ENCODE measurements around the gene COX20.

Gene COX20

DNA sequence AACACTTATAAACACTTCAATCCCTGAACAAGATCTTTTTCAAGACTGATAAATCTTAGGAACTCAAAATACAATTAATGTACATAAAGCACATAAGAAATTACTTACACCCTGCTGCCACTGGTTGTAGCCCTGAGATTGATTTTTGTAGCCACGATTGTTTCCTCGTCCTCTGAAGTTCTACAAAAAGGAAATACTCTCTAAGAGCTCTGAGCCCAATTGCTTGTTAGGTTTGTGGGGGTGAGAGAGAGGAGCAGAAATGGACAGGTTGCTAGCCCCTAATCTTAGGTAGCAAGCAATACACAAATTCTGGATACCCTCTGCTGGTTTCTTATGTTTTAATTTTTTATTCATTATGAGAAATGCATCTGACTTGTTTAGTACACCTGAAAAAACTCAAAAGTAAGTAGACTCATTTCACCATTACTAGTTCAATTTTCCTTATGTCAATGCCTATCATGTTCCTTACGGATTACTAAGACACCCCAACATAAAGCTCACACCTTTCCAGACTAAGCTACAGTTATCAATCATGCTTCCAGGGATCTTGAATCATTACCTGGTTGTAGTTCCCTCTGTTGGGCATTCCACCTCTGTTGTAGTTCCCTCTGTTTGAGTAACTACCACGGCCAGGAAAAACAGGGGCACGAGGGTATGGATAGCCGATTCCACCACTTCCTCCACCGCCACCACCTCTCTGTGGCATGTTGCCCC, 19.6 kb downstream of the COX20 start:
- peaks cover 98% of the 10 kb centered on the region for H3F3A ChIP-seq (ENCODE audit: control insufficient read depth, insufficient read depth)
- H3K36me3 ChIP-seq (ENCODE audit: control insufficient read depth, low read length) = peaks cover 100% of the 10 kb centered on the region
- H3K4me3 ChIP-seq (ENCODE audit: low read length) = no peak overlapping the region

GRCh38 chr1:244857761-244858160, 22.3 kb downstream of the COX20 start:
- H3K27me3 ChIP-seq (ENCODE audit: control insufficient read depth, low read length) = peaks cover 4% of the 10 kb centered on the region; the same call in 1 of the 2 replicates
- H4K20me1 ChIP-seq (ENCODE audit: control insufficient read depth, insufficient read depth, low read depth, low read length) = peaks cover 75% of the 10 kb centered on the region
- H3K36me3 ChIP-seq (ENCODE audit: control insufficient read depth, low read length) = peaks cover 100% of the 10 kb centered on the region
- TF ChIP-seq, protein P1, sequence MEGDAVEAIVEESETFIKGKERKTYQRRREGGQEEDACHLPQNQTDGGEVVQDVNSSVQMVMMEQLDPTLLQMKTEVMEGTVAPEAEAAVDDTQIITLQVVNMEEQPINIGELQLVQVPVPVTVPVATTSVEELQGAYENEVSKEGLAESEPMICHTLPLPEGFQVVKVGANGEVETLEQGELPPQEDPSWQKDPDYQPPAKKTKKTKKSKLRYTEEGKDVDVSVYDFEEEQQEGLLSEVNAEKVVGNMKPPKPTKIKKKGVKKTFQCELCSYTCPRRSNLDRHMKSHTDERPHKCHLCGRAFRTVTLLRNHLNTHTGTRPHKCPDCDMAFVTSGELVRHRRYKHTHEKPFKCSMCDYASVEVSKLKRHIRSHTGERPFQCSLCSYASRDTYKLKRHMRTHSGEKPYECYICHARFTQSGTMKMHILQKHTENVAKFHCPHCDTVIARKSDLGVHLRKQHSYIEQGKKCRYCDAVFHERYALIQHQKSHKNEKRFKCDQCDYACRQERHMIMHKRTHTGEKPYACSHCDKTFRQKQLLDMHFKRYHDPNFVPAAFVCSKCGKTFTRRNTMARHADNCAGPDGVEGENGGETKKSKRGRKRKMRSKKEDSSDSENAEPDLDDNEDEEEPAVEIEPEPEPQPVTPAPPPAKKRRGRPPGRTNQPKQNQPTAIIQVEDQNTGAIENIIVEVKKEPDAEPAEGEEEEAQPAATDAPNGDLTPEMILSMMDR (IDR thresholded peaks at IDR 0.05; ENCODE audit: low read depth, low read length, poor library complexity, severe bottlenecking) = no peak
- TF ChIP-seq EZH2phosphoT487 (IDR thresholded peaks at IDR 0.05; ENCODE audit: borderline replicate concordance, low read length) = no peak
- H3K9me3 ChIP-seq (ENCODE audit: control insufficient read depth, insufficient read depth, low read length) = no peaks in the 10 kb centered on the region
- H3K9me2 ChIP-seq (replicated peaks; ENCODE audit: control insufficient read depth, low read length) = no peaks in the 10 kb centered on the region
- H3K4me2 ChIP-seq (ENCODE audit: low read length) = 0 out of 2 replicates have a peak overlapping the region, but pooled peaks have one; percentile 0
- peaks cover 99% of the 10 kb centered on the region for H3K79me2 ChIP-seq (ENCODE audit: control insufficient read depth, low read length)
- H3K27ac ChIP-seq (ENCODE audit: low read depth, low read length) = no peak overlapping the region
- H3F3A ChIP-seq (ENCODE audit: control insufficient read depth, insufficient read depth) = peaks cover 97% of the 10 kb centered on the region
- peaks cover 29% of the 10 kb centered on the region for H3K4me1 ChIP-seq (ENCODE audit: control insufficient read depth, low read length)
- no peak overlapping the region for H3K4me3 ChIP-seq (ENCODE audit: low read length)

More for the DNA sequence above, 19.6 kb downstream of the COX20 start:
- Histone ChIP-seq H3K4me2 (ENCODE audit: low read length) (no peak overlapping the region), H4K20me1 (ENCODE audit: control insufficient read depth, insufficient read depth, low read depth, low read length) (peaks cover 51% of the 10 kb centered on the region), H3K27ac (ENCODE audit: low read depth, low read length) (no peak overlapping the region), H3K9me3 (ENCODE audit: control insufficient read depth, insufficient read depth, low read length) (no peaks in the 10 kb centered on the region), H3K79me2 (ENCODE audit: control insufficient read depth, low read length) (peaks cover 85% of the 10 kb centered on the region), H3K9me2 (replicated peaks; ENCODE audit: control insufficient read depth, low read length) (no peaks in the 10 kb centered on the region), H3K27me3 (ENCODE audit: control insufficient read depth, low read length) (no peaks in the 10 kb centered on the region), H3K4me1 (ENCODE audit: control insufficient read depth, low read length) (peaks cover 10% of the 10 kb centered on the region)
- TF ChIP-seq, protein P1 (IDR thresholded peaks at IDR 0.05; ENCODE audit: low read depth, low read length, poor library complexity, severe bottlenecking) = no peak
- no peak for TF ChIP-seq EZH2phosphoT487 (IDR thresholded peaks at IDR 0.05; ENCODE audit: borderline replicate concordance, low read length)

DNA sequence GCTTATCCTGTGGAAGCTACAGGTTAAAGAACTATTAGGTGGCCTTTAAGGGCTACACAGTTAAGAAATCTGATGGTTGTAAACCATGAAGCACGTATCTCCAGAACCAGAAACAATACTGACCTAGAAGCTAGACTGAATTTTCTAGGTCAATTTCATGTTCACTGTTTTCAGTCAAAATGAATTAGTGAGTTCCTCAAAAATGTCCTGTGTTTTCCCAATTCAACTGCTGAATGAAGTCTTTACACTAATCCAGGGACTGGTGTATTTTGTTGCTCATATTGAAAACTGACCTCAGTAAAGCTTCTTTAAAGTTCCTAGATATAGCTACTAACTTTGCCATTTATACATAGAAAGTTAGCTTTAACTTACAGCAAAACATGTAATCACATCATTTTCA, 22.9 kb downstream of the COX20 start:
- Histone ChIP-seq H3K4me3 (ENCODE audit: low read length) (no peak overlapping the region), H4K20me1 (ENCODE audit: control insufficient read depth, insufficient read depth, low read depth, low read length) (peaks cover 75% of the 10 kb centered on the region), H3K36me3 (ENCODE audit: control insufficient read depth, low read length) (peaks cover 98% of the 10 kb centered on the region), H3K9me2 (replicated peaks; ENCODE audit: control insufficient read depth, low read length) (no peaks in the 10 kb centered on the region), H3K9me3 (ENCODE audit: control insufficient read depth, insufficient read depth, low read length) (no peaks in the 10 kb centered on the region), H3K27ac (ENCODE audit: low read depth, low read length) (no peak overlapping the region), H3F3A (ENCODE audit: control insufficient read depth, insufficient read depth) (peaks cover 91% of the 10 kb centered on the region), H3K79me2 (ENCODE audit: control insufficient read depth, low read length) (peaks cover 99% of the 10 kb centered on the region), H3K4me2 (ENCODE audit: low read length) (no peak overlapping the region), H3K27me3 (ENCODE audit: control insufficient read depth, low read length) (peaks cover 4% of the 10 kb centered on the region; the same call in 1 of the 2 replicates), H3K4me1 (ENCODE audit: control insufficient read depth, low read length) (peaks cover 29% of the 10 kb centered on the region)
- TF ChIP-seq, protein P1 (IDR thresholded peaks at IDR 0.05; ENCODE audit: low read depth, low read length, poor library complexity, severe bottlenecking) = no peak
- no peak for TF ChIP-seq EZH2phosphoT487 (IDR thresholded peaks at IDR 0.05; ENCODE audit: borderline replicate concordance, low read length)
